PC-9 (cell line): ENCODE measurements around the gene LAMA2. TPM values are rescaled to one million over a fixed set of nuclear protein-coding genes. Genes with fewer than 3 reads are reported as not detected.

Source experiments
- BruUV-seq: library from RNA; stranded (reverse); fragments of 400-500 nt; replicated peaks from 2 replicates; lab custom pipeline; 2021; lab: Mats Ljungman, UMichigan
- CTCF ChIA-PET: fragments of 300-600 bp; sonication (Branson Sonifier 250); formaldehyde crosslinking; loops from one replicate; lab custom pipeline; 2022; ENCODE audit warnings: antibody characterized with exemption; lab: Charles Lee
- POLR2A ChIA-PET: fragments of 300-600 bp; sonication (Branson Sonifier 250); formaldehyde crosslinking; loops from one replicate; lab custom pipeline; 2022; ENCODE audit warnings: antibody characterized with exemption; ENCODE audit not compliant: unreplicated experiment; lab: Charles Lee
- DNase-seq, 2 experiments: peaks; one replicate each; pipeline versions ENCODE4 v3.0.0 to v3.0.0-alpha.2; 2015 to 2022; ENCODE audit warnings: mixed read lengths in 1 of 2
- H2AFZ ChIP-seq: fragments of 200-600 bp; sonication (generic); 2 replicates; pipeline ENCODE4 v1.8.1; 2017; ENCODE audit warnings: antibody characterized with exemption
- H3F3A ChIP-seq: fragments of 200-600 bp; sonication (generic); 2 replicates; pipeline ENCODE4 v1.8.1; 2017; ENCODE audit warnings: antibody characterized with exemption, mild to moderate bottlenecking, low read depth; ENCODE audit not compliant: insufficient read depth
- H3K27ac ChIP-seq: fragments of 200-600 bp; sonication (generic); 2 replicates; pipeline ENCODE4 v1.6.1; 2016; ENCODE audit warnings: mixed run types
- H3K27me3 ChIP-seq: fragments of 200-600 bp; sonication (generic); 2 replicates; pipeline ENCODE4 v1.6.1; 2016; ENCODE audit warnings: low read depth, mixed run types; ENCODE audit not compliant: insufficient read depth
- H3K36me3 ChIP-seq: fragments of 200-600 bp; sonication (generic); 2 replicates; pipeline ENCODE4 v1.6.1; 2016; ENCODE audit warnings: low read depth, mixed run types
- H3K4me1 ChIP-seq: fragments of 200-600 bp; sonication (generic); replicated peaks from 2 replicates; pipeline ENCODE4 v1.6.1; 2016; ENCODE audit warnings: mixed run types; ENCODE audit not compliant: insufficient read depth
- H3K4me2 ChIP-seq: fragments of 200-600 bp; sonication (generic); 2 replicates; pipeline ENCODE4 v1.6.1; 2017; ENCODE audit warnings: mixed run types
- H3K4me3 ChIP-seq: fragments of 200-600 bp; sonication (generic); 2 replicates; pipeline ENCODE4 v1.6.1; 2016; ENCODE audit warnings: mixed run types
- H3K79me2 ChIP-seq: fragments of 200-600 bp; sonication (generic); 2 replicates; pipeline ENCODE4 v1.6.1; 2017; ENCODE audit warnings: low read depth, mixed run types
- H3K9me2 ChIP-seq: fragments of 200-600 bp; sonication (generic); 2 replicates; pipeline ENCODE4 v1.8.1; 2017; ENCODE audit warnings: mild to moderate bottlenecking; ENCODE audit not compliant: insufficient read depth
- H3K9me3 ChIP-seq: fragments of 200-600 bp; sonication (generic); 2 replicates; pipeline ENCODE4 v1.8.1; 2016; ENCODE audit warnings: low read depth; ENCODE audit not compliant: insufficient read depth
- H4K20me1 ChIP-seq: fragments of 200-600 bp; sonication (generic); 2 replicates; pipeline ENCODE4 v1.8.1; 2017; ENCODE audit not compliant: insufficient read depth
- CTCF ChIP-seq: fragments of 200-600 bp; sonication (generic); conservative IDR thresholded peaks from 2 replicates; pipeline ENCODE4 v1.6.1; 2017; ENCODE audit warnings: mixed run types, antibody characterized with exemption, mild to moderate bottlenecking, moderate library complexity
- EZH2 ChIP-seq: fragments of 200-600 bp; sonication (generic); IDR thresholded peaks from 2 replicates; pipeline ENCODE4 v1.8.0; 2017; ENCODE audit warnings: antibody characterized with exemption, low read depth
- intact Hi-C: fragments of 100-400 bp; cut with micrococcal nuclease; formaldehyde crosslinking; loops from one replicate; pipeline ENCODE4 v1.10.0; 2022; ENCODE audit not compliant: unreplicated experiment
- total RNA-seq: library from RNA; stranded (reverse); gene quantifications from 2 replicates; pipeline ENCODE4 v1.2.3, GENCODE V29; 2021

Gene LAMA2
- total RNA-seq, 1 experiment from 2014 or later, result 2.8 TPM

- POLR2A ChIA-PET, result interaction anchor here (0.6 kb wide), 1 partner anchor 566 kb away, joined by 4 read pairs; no protein-coding TSS in a partner anchor
- H3K9me3 ChIP-seq, result no peaks in the 10 kb centered on the region
- CTCF ChIA-PET, result no interaction called here
- no peaks in the 10 kb centered on the region for H3K4me1 ChIP-seq
- H2AFZ ChIP-seq, result no peak overlapping the region
- no peak overlapping the region for H3K27ac ChIP-seq
- H3K4me2 ChIP-seq, result no peak overlapping the region
- no peak for TF ChIP-seq CTCF
- no peak for TF ChIP-seq EZH2
- no peaks in the 10 kb centered on the region for H4K20me1 ChIP-seq
- no peaks in the 10 kb centered on the region for H3K36me3 ChIP-seq
- H3K79me2 ChIP-seq, result no peaks in the 10 kb centered on the region
- no peaks in the 10 kb centered on the region for H3F3A ChIP-seq
- no peak for DNase-seq
- no TSS peak for BruUV-seq
- H3K9me2 ChIP-seq, result no peaks in the 10 kb centered on the region
- intact Hi-C loops, result no loop called here
- H3K27me3 ChIP-seq, result no peaks in the 10 kb centered on the region
- H3K4me3 ChIP-seq, result no peak overlapping the region
Measured at GRCh38 chr6:129346964-129347363, 464.0 kb downstream of the LAMA2 start.

GRCh38 chr6:129350278-129350677 is 467.3 kb downstream of the LAMA2 start:
- no peaks in the 10 kb centered on the region for H3F3A ChIP-seq
- no TSS peak for BruUV-seq
- TF ChIP-seq CTCF (no peak), EZH2 (no peak)
- H3K79me2 ChIP-seq, result no peaks in the 10 kb centered on the region
- no peaks in the 10 kb centered on the region for H3K9me3 ChIP-seq
- no peaks in the 10 kb centered on the region for H3K27me3 ChIP-seq
- no peak for DNase-seq
- intact Hi-C loops, result no loop called here
- no peaks in the 10 kb centered on the region for H4K20me1 ChIP-seq
- no peaks in the 10 kb centered on the region for H3K4me1 ChIP-seq
- no peaks in the 10 kb centered on the region for H3K9me2 ChIP-seq
- H3K4me3 ChIP-seq, result no peak overlapping the region
- CTCF ChIA-PET, result interaction anchor here (0.6 kb wide), 1 partner anchor 220 kb away, joined by 10 read pairs; no protein-coding TSS in a partner anchor
- no peaks in the 10 kb centered on the region for H3K36me3 ChIP-seq
- POLR2A ChIA-PET, result no interaction called here
- no peak overlapping the region for H3K4me2 ChIP-seq
- H2AFZ ChIP-seq, result peak overlapping the region; percentile 20; the same call in 1 of the 2 replicates
- no peak overlapping the region for H3K27ac ChIP-seq

GRCh38 chr6:129351807-129352206 is 468.9 kb downstream of the LAMA2 start:
- CTCF ChIA-PET, result no interaction called here
- Histone ChIP-seq H3K9me2 (0 out of 2 replicates have a peak, but pooled peaks cover 5% of the 10 kb centered on the region), H3K27me3 (no peaks in the 10 kb centered on the region), H4K20me1 (no peaks in the 10 kb centered on the region), H2AFZ (no peak overlapping the region), H3K4me1 (no peaks in the 10 kb centered on the region), H3K27ac (no peak overlapping the region), H3K9me3 (no peaks in the 10 kb centered on the region), H3K36me3 (no peaks in the 10 kb centered on the region), H3K4me2 (no peak overlapping the region), H3F3A (no peaks in the 10 kb centered on the region), H3K4me3 (no peak overlapping the region), H3K79me2 (no peaks in the 10 kb centered on the region)
- TF ChIP-seq EZH2 (no peak), CTCF (no peak)
- DNase-seq, result no peak
- no TSS peak for BruUV-seq
- POLR2A ChIA-PET, result no interaction called here
- intact Hi-C loops, result no loop called here
